ENCODE data around the gene SUOX.

- TF ChIP-seq CTCF (IDR thresholded peaks at IDR 0.05; ENCODE audit: poor library complexity, severe bottlenecking) (no peak), EP300 (conservative IDR thresholded peaks at IDR 0.05; ENCODE audit: poor library complexity, severe bottlenecking) (no peak), SMC3 (conservative IDR thresholded peaks at IDR 0.05; ENCODE audit: poor library complexity) (no peak), POLR2AphosphoS5 (IDR thresholded peaks at IDR 0.05) (no peak), EZH2 (IDR thresholded peaks at IDR 0.05; ENCODE audit: borderline replicate concordance, insufficient read depth, low read length, poor library complexity, severe bottlenecking) (no peak)
Observed at GRCh38 chr12:56029166-56029519, 32.1 kb downstream of the SUOX start.
